GM23248 (cell line): ENCODE measurements around the gene BRAT1.

Experiments used
- EZH2 ChIP-seq: fragments of 200-600 bp; sonication (generic); IDR thresholded peaks from 2 replicates; pipeline ENCODE4 v1.6.1; 2018; ENCODE audit warnings: antibody characterized with exemption, mild to moderate bottlenecking; ENCODE audit not compliant: insufficient read depth, poor library complexity, severe bottlenecking
- EZH2phosphoT487 ChIP-seq: fragments of 200-600 bp; sonication (generic); IDR thresholded peaks from 2 replicates; pipeline ENCODE4 v1.6.1; 2018; ENCODE audit warnings: antibody characterized with exemption, moderate library complexity, mild to moderate bottlenecking, low read depth; ENCODE audit not compliant: insufficient read depth

GRCh38 chr7:2602406-2603043 lies 47.2 kb upstream of the BRAT1 start:
- TF ChIP-seq EZH2 (no peak), EZH2phosphoT487 (no peak)
